B cell (primary cell): Measurements from ENCODE around the gene PKNOX2. TPM values are rescaled to one million over a fixed set of nuclear protein-coding genes. Genes with fewer than 3 reads are reported as not detected.

Experiments
- ATAC-seq: fragments of 200-7000 bp; cut with Tn5 transposase; one replicate; pipeline ENCODE4 v1.10.0; 2021; ENCODE audit warnings: low read depth, mild to moderate bottlenecking, moderate number of reproducible peaks, moderate library complexity
- CTCF ChIA-PET: fragments of 350-600 bp; sonication (Branson Sonifier 250); formaldehyde crosslinking; loops from one replicate; lab custom pipeline; 2021; ENCODE audit warnings: antibody characterized with exemption, inconsistent platforms; lab: Charles Lee
- POLR2A ChIA-PET: fragments of 350-600 bp; sonication (Branson Sonifier 250); formaldehyde crosslinking; loops from one replicate; lab custom pipeline; 2021; ENCODE audit warnings: antibody characterized with exemption; lab: Charles Lee
- DNase-seq: peaks from one replicate; pipeline ENCODE4 v3.0.0; 2013
- H2AFZ ChIP-seq: 2 replicates; pipeline ENCODE4 v1.6.1; 2012; ENCODE audit warnings: mild to moderate bottlenecking, low read depth, low read length; ENCODE audit not compliant: insufficient read depth, poor library complexity, severe bottlenecking
- H3K27ac ChIP-seq, 2 donors: 1 replicate in 1 of 2; 2 replicates in 1 of 2; pipeline ENCODE4 v1.5.1; 2012 to 2013; ENCODE audit warnings: low read length in 2 of 2, mild to moderate bottlenecking in 2 of 2, moderate library complexity in 1 of 2
- H3K27me3 ChIP-seq, 4 experiments: fragments of 200-600 bp in 1 of 4; sonication (generic) in 1 of 4; replicated peaks in 1 of 4; 1 replicate in 2 of 4; 2 replicates in 2 of 4; pipeline versions ENCODE4 v1.6.1 to v1.7.0; 2013 to 2016; ENCODE audit warnings: low read length in 3 of 4, mild to moderate bottlenecking in 2 of 4, mixed read lengths in 1 of 4, moderate library complexity in 1 of 4; ENCODE audit not compliant: insufficient read depth in 4 of 4, control insufficient read depth in 3 of 4; ENCODE audit errors: control extremely low read depth in 1 of 4
- H3K36me3 ChIP-seq, 2 experiments: replicated peaks in 1 of 2; 1 replicate in 1 of 2; 2 replicates in 1 of 2; pipeline versions ENCODE4 v1.6.1 to v1.7.1; 2013; ENCODE audit warnings: low read length in 1 of 2; ENCODE audit not compliant: insufficient read depth in 2 of 2, control insufficient read depth in 1 of 2; ENCODE audit errors: control extremely low read depth in 1 of 2, extremely low read depth in 1 of 2
- H3K4me1 ChIP-seq, 2 donors: fragments of 200-600 bp in 1 of 2; sonication (generic) in 1 of 2; 1 replicate in 1 of 2; 2 replicates in 1 of 2; pipeline versions ENCODE4 v1.5.1 to v1.6.1; 2013 to 2017; ENCODE audit warnings: low read length in 2 of 2; ENCODE audit not compliant: control insufficient read depth in 2 of 2, insufficient read depth in 2 of 2
- H3K4me2 ChIP-seq: replicated peaks from 2 replicates; pipeline ENCODE3; 2012; ENCODE audit warnings: mild to moderate bottlenecking, low read depth, low read length; ENCODE audit not compliant: poor library complexity, severe bottlenecking
- H3K4me3 ChIP-seq, 5 experiments: fragments of 200-600 bp in 1 of 5; sonication (generic) in 1 of 5; 1 replicate in 3 of 5; 2 replicates in 2 of 5; pipeline versions ENCODE4 v1.5.1 to v1.7.0; 2011 to 2016; ENCODE audit warnings: low read length in 4 of 5, mild to moderate bottlenecking in 4 of 5, low read depth in 2 of 5, control low read depth in 1 of 5, moderate library complexity in 1 of 5; ENCODE audit not compliant: insufficient read depth in 1 of 5; ENCODE audit errors: control extremely low read depth in 1 of 5, extremely low read depth in 1 of 5
- H3K79me2 ChIP-seq: fragments of 200-600 bp; sonication (generic); one replicate; pipeline ENCODE4 v1.6.0; 2016; ENCODE audit warnings: low read length; ENCODE audit not compliant: control insufficient read depth, insufficient read depth
- H3K9ac ChIP-seq: fragments of 200-600 bp; sonication (generic); 2 replicates; pipeline ENCODE4 v1.6.1; 2017; ENCODE audit warnings: mild to moderate bottlenecking, low read length, moderate library complexity
- H3K9me3 ChIP-seq, 3 donors: one replicate each; pipeline versions ENCODE4 v1.6.1 to v1.7.1; 2013; ENCODE audit warnings: low read length in 2 of 3; ENCODE audit not compliant: control insufficient read depth in 2 of 3, insufficient read depth in 1 of 3; ENCODE audit errors: control extremely low read depth in 1 of 3
- H4K20me1 ChIP-seq: 2 replicates; pipeline ENCODE4 v1.6.0; 2012; ENCODE audit warnings: mild to moderate bottlenecking, low read length; ENCODE audit not compliant: insufficient read depth, control insufficient read depth, poor library complexity, severe bottlenecking
- H3K27ac Mint-ChIP-seq: one replicate; pipeline ENCODE4 v1.8.0; 2021; ENCODE audit warnings: mixed read lengths
- H3K27me3 Mint-ChIP-seq: one replicate; pipeline ENCODE4 v1.8.0; 2021; ENCODE audit warnings: mixed read lengths
- H3K4me1 Mint-ChIP-seq: one replicate; pipeline ENCODE4 v1.8.0; 2021; ENCODE audit warnings: mixed read lengths
- H3K4me3 Mint-ChIP-seq: one replicate; pipeline ENCODE4 v1.8.0; 2021; ENCODE audit warnings: mixed read lengths
- H3K9me3 Mint-ChIP-seq: one replicate; pipeline ENCODE4 v1.8.0; 2022; ENCODE audit warnings: mixed read lengths; ENCODE audit not compliant: insufficient read depth
- EZH2 ChIP-seq: IDR thresholded peaks from 2 replicates; pipeline ENCODE4 v1.6.1; 2012; ENCODE audit warnings: borderline replicate concordance, low read depth, mild to moderate bottlenecking, moderate library complexity, low read length; ENCODE audit not compliant: insufficient read depth, poor library complexity, severe bottlenecking
- WGBS: methylation state at CpG from one replicate; pipeline ENCODE4 v1.1.5; 2013; ENCODE audit warnings: missing lambda C conversion rate; ENCODE audit not compliant: insufficient coverage; 5-methylcytosine and 5-hydroxymethylcytosine counted together
- intact Hi-C: fragments of 100-400 bp; cut with micrococcal nuclease; formaldehyde crosslinking; loops from one replicate; pipeline ENCODE4 v1.10.0; 2022
- polyA plus RNA-seq: library from polyadenylated mRNA; depleted of rRNA; stranded (reverse); fragments of >200 nt; gene quantifications from 2 replicates; pipeline ENCODE4 v1.2.3, GENCODE V29; 2012
- total RNA-seq, 2 donors: library from RNA; stranded (reverse); fragments of 120-200 nt in 1 of 2; gene quantifications; 1 replicate in 1 of 2; 2 replicates in 1 of 2; pipeline versions ENCODE4 v1.2.3 to v1.2.4, GENCODE V29; 2013 to 2022
- TF ChIP-seq, protein P1 (sequence below): fragments of 200-600 bp; IDR thresholded peaks from one replicate; pipeline ENCODE4 v1.8.0; 2022; ENCODE audit warnings: antibody characterized with exemption, mild to moderate bottlenecking

PKNOX2 gene
- total and polyA plus RNA-seq, 2 donors (not counting 1 experiment from before 2014, with no cell fraction given): not detected

DNA sequence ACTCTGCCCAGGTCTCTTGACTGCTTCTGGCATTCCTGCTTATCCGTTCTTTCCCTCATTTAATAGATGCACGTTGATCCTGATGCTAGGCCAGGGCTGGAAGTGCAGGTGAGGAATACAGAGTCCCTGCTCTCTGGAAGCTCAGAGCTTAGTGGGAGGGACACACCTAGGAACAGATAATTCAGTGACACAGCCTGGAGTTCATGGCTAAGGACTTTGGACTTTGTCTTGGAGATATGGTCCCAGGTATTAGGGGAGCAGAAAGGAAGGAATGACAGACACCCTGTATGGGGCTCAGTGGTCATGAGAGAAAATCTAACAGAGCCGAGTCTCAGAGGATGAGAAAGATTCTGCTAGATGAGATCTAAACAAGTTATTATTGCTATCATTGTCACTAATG is 160.6 kb downstream of the PKNOX2 start:
- H3K27ac ChIP-seq: no peak overlapping the region
- no peak overlapping the region for H3K4me2 ChIP-seq
- WGBS: 69% methylated on average over 2 of the region's 3 CpGs
- H3K4me1 Mint-ChIP-seq: no peaks in the 10 kb centered on the region
- H3K27me3 Mint-ChIP-seq: peaks cover 36% of the 10 kb centered on the region
- peaks cover 0 to 12% (median 2%) of the 10 kb centered on the region in 4 experiments for H3K27me3 ChIP-seq
- no peak for DNase-seq
- TF ChIP-seq, protein P1, sequence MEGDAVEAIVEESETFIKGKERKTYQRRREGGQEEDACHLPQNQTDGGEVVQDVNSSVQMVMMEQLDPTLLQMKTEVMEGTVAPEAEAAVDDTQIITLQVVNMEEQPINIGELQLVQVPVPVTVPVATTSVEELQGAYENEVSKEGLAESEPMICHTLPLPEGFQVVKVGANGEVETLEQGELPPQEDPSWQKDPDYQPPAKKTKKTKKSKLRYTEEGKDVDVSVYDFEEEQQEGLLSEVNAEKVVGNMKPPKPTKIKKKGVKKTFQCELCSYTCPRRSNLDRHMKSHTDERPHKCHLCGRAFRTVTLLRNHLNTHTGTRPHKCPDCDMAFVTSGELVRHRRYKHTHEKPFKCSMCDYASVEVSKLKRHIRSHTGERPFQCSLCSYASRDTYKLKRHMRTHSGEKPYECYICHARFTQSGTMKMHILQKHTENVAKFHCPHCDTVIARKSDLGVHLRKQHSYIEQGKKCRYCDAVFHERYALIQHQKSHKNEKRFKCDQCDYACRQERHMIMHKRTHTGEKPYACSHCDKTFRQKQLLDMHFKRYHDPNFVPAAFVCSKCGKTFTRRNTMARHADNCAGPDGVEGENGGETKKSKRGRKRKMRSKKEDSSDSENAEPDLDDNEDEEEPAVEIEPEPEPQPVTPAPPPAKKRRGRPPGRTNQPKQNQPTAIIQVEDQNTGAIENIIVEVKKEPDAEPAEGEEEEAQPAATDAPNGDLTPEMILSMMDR: no peak
- TF ChIP-seq EZH2: no peak
- no peak for ATAC-seq
- H3K79me2 ChIP-seq: no peaks in the 10 kb centered on the region
- no peak overlapping the region for H3K9ac ChIP-seq
- intact Hi-C loops: no loop called here
- CTCF ChIA-PET: no interaction called here
- no peaks in the 10 kb centered on the region for H4K20me1 ChIP-seq
- no peaks in the 10 kb centered on the region for H3K9me3 Mint-ChIP-seq
- no peak overlapping the region for H3K4me3 Mint-ChIP-seq
- H3K36me3 ChIP-seq: no peaks in the 10 kb centered on the region
- no peak overlapping the region for H3K27ac Mint-ChIP-seq
- no peaks in the 10 kb centered on the region for H3K9me3 ChIP-seq
- no peaks in the 10 kb centered on the region for H3K4me1 ChIP-seq
- POLR2A ChIA-PET: no interaction called here
- H2AFZ ChIP-seq: no peak overlapping the region
- H3K4me3 ChIP-seq: no peak overlapping the region

DNA sequence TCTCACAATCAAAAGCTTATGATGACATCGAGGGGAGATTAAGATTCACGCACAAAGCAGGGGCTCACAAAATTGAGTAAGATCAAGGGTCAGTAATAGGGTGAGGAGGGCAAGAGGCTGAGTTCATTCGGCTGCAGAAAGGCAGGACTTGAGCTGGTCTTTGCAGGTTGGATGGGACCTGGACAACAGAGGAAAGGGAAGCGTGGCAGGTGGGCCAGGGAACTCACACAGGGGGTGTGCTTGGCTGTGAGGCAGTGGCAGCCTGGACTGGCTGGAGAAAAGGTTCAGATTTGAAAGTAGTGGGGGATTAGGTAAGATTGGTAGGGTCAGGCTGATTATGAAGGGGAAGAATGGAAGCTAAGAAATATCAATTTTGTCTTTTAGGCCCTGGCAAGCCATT is 161.6 kb downstream of the PKNOX2 start:
- H3K4me1 Mint-ChIP-seq: no peaks in the 10 kb centered on the region
- Histone ChIP-seq H3K4me3 (no peak overlapping the region), H3K36me3 (no peaks in the 10 kb centered on the region), H3K4me2 (no peak overlapping the region), H4K20me1 (no peaks in the 10 kb centered on the region), H3K4me1 (no peaks in the 10 kb centered on the region), H3K79me2 (no peaks in the 10 kb centered on the region), H3K27ac (no peak overlapping the region), H3K9ac (no peak overlapping the region), H3K9me3 (no peaks in the 10 kb centered on the region), H3K27me3 (peaks cover 0 to 7% (median 2%) of the 10 kb centered on the region in 4 experiments), H2AFZ (no peak overlapping the region)
- H3K27ac Mint-ChIP-seq: no peak overlapping the region
- ChIA-PET CTCF (interaction anchor here (1.0 kb wide), 1 partner anchor 19 kb away, joined by 4 read pairs; no protein-coding TSS in a partner anchor), POLR2A (no interaction called here)
- ATAC-seq (no peak), DNase-seq (no peak)
- H3K9me3 Mint-ChIP-seq: no peaks in the 10 kb centered on the region
- intact Hi-C loops: no loop called here
- H3K4me3 Mint-ChIP-seq: no peak overlapping the region
- WGBS: 78% methylated on average over 4 of the region's 4 CpGs
- H3K27me3 Mint-ChIP-seq: peaks cover 40% of the 10 kb centered on the region
- TF ChIP-seq, protein P1: no peak
- no peak for TF ChIP-seq EZH2
